SK-N-SH (cell line): Measurements from ENCODE around the gene SLC5A7.
A peak's percentile ranks its signal among the peaks of the same experiment; 100 is the strongest.

Experiments
- CTCF ChIP-seq: fragments of 200-600 bp; sonication (generic); IDR thresholded peaks from 2 replicates; pipeline ENCODE4 v1.6.1; 2017; ENCODE audit warnings: antibody characterized with exemption, mild to moderate bottlenecking, moderate library complexity
- EP300 ChIP-seq, 2 experiments: IDR thresholded peaks; 2 replicates each; pipeline versions ENCODE4 v1.4.0 to v1.6.1; 2012; ENCODE audit warnings: borderline replicate concordance in 1 of 2, low read depth in 1 of 2, low read length in 1 of 2
- EZH2phosphoT487 ChIP-seq: fragments of 200-600 bp; sonication (generic); IDR thresholded peaks from 2 replicates; pipeline ENCODE4 v1.6.1; 2017; ENCODE audit warnings: low read depth, mixed run types, mild to moderate bottlenecking, antibody characterized with exemption, moderate library complexity, borderline replicate concordance
- PBX3 ChIP-seq: IDR thresholded peaks from 2 replicates; pipeline ENCODE4; 2012
- TAF1 ChIP-seq: IDR thresholded peaks from 2 replicates; pipeline ENCODE4 v1.6.1; 2012; ENCODE audit warnings: low read depth, mild to moderate bottlenecking, low read length, moderate library complexity, borderline replicate concordance

DNA sequence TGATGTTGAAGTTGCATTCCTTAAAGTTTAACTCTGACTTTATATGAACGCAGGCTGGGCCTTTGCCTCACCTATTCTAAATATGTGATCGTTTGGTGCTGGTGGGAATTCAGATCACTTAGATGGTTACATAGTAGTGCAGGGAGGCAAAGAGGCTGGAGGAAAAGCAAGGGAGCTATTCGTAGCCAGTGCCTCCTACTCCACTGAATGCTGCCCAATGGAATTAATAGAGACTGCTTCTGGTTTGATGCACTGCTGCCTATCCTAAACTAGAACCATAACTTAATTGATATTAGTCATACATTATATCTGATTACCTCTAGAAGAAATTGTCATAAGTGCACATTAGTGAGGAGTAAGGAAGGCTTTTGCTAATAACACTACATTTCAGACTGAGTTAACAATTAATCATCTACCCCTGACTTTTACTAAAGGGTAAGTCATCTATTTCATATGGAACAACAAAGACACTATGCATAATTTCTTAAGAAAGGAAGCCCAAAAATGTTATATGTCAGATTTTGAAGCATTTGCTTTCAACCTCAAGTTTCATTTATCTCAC lies 72.3 kb downstream of the SLC5A7 start:
- TF ChIP-seq TAF1, result no peak
- TF ChIP-seq PBX3, result no peak; the same call in 1 of the 2 replicates
- no peak for TF ChIP-seq EZH2phosphoT487
- TF ChIP-seq CTCF, result no peak
- TF ChIP-seq EP300 (IDR thresholded peaks at IDR 0.05; ENCODE audit: borderline replicate concordance in 1 of 2, low read depth in 1 of 2, low read length in 1 of 2), result 0 out of 4 replicates have a peak, but pooled peaks of 1 of the 2 experiments have one; percentile 25
